C4-2B (cell line): ENCODE data around the gene ARHGEF28.

Source experiments
- CTCF ChIP-seq: fragments of 450-650 bp; conservative IDR thresholded peaks from 2 replicates; pipeline ENCODE4 v1.5.1; 2017; ENCODE audit warnings: mild to moderate bottlenecking
- ZFX ChIP-seq: fragments of 450-650 bp; IDR thresholded peaks from 2 replicates; pipeline ENCODE4 v1.6.1; 2017

- no peak for TF ChIP-seq CTCF
- TF ChIP-seq ZFX = no peak
These were observed 336.9 kb downstream of the ARHGEF28 start for GRCh38 chr5:73962801-73963425.
